Measurements from ENCODE around the gene DYNAP. TPM values are rescaled to one million over a fixed set of nuclear protein-coding genes. Genes with fewer than 3 reads are reported as not detected.

DYNAP gene, protein sequence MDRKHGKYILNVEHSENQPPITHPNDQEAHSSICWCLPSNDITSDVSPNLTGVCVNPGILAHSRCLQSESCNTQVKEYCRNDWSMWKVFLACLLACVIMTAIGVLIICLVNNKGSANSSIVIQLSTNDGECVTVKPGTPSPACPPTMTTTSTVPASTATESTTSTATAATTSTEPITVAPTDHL
- total RNA-seq, result not detected

DNA sequence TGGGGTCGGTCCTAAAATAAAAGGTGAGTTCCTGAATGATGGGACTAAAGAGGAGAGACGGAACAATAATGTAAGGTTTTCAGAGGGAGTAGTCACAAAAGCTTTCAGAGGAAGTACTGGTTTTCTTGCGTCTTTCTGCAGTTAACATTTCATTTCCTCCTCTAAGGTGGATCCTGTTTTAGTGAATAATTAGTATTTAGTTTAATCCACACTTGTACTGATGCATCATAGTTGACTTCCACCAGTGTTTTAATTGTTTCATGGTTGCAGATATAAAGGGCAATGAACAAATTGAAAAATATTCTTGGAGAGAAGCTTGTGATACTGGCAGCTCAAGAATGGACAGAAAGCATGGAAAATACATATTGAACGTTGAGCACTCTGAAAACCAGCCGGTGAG is at the start of gene DYNAP:
TSS of gene DYNAP (plus strand) at position 301 of the 400 bp plus-strand sequence. CDS start at position 339, 38 bp downstream.
- no peak for DNase-seq

GRCh38 chr18:54551590-54551989 is 39.5 kb upstream of the DYNAP start:
- no peak for DNase-seq

- no peak for DNase-seq
These were observed 35.8 kb upstream of the DYNAP start for GRCh38 chr18:54555286-54555685.

GRCh38 chr18:54555996-54556395 is 35.0 kb upstream of the DYNAP start:
- no peak for DNase-seq

GRCh38 chr18:54557958-54558357 is 33.1 kb upstream of the DYNAP start:
- no peak for DNase-seq

- no peak for DNase-seq
These were observed 32.1 kb upstream of the DYNAP start for GRCh38 chr18:54558609-54559585.

GRCh38 chr18:54561706-54562267 is 29.3 kb upstream of the DYNAP start:
- no peak for DNase-seq

GRCh38 chr18:54580202-54580729 is 10.8 kb upstream of the DYNAP start:
- DNase-seq, result no peak

DNA sequence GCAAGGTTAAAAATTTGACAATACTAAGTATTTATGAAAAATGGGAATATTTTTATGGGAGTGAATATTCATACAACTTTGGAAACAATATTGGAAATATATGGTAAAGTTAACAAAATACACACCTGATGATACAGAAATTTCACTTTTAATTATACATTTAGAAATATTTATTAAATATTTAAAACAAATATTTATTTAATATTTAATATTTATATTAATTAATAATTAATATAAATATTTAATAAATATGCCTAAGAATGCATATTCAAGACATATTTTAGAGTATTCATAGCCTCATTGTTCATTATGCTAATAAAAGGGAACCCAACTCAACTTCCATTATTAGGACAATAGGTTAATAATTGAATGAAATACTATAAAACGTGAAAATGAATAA is 7.0 kb upstream of the DYNAP start:
- DNase-seq, result no peak

GRCh38 chr18:54585743-54586142 is 5.3 kb upstream of the DYNAP start:
- DNase-seq, result no peak

- DNase-seq, result no peak
These were observed 13.2 kb downstream of the DYNAP start for GRCh38 chr18:54604211-54604610.

GRCh38 chr18:54606835-54607212 is 15.8 kb downstream of the DYNAP start:
- no peak for DNase-seq

DNA sequence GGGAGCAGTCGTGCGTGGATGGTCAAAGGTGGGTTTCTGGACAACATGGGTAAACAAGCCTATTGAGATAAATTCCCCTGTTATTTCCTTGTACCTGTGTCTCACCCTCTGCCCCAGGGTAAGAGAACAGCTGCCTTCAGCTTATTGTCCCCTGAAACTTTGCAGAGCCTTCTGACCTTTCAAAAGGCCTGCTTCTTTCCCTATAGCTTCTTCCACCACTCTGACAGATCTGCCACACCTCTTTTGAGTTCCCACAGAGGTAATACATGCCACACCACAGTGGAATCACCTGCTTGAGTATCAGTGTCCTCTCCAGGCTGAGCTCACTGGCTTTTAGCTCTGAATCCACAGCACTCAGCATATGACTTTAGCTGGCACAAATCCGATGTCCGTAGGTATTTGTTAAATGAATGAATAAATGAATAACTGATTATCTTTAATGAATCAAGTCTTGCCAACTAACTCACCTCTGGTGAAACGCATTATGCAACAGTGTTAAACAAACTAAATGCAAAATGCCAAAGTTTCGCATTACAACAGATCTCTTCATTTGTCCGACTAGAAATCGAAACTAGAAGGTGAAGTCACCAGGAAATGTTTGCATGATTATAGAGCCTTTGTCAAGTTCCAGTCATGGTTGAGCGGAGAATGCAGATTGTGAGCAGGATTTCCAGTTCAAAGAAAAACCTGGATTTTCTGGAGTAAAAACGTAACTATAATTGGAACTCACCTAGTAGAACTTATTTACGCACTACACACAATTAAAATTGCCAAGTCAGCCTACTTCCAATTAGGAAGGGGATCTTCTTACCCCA is 16.4 kb downstream of the DYNAP start:
- no peak for DNase-seq

- no peak for DNase-seq
These were observed 17.1 kb downstream of the DYNAP start for GRCh38 chr18:54608028-54608642.

DNA sequence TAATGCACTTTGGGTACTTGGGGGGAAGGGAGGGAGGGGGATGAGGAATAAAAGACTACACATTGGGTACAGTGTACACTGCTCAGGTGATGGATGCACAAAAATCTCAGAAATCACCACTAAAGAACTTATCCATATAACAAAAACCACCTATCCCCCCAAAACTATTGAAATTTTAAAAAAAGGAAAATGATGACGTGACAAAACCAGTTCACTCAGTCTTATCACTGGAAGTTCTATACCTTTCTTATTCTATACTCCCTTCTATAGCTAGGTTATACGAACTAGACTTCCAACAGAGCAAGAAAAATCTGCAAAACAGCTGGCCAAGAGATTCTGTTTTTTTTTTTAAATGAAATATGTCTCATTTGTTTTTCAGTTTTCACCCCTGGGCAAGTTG is 20.8 kb downstream of the DYNAP start:
- no peak for DNase-seq

DNA sequence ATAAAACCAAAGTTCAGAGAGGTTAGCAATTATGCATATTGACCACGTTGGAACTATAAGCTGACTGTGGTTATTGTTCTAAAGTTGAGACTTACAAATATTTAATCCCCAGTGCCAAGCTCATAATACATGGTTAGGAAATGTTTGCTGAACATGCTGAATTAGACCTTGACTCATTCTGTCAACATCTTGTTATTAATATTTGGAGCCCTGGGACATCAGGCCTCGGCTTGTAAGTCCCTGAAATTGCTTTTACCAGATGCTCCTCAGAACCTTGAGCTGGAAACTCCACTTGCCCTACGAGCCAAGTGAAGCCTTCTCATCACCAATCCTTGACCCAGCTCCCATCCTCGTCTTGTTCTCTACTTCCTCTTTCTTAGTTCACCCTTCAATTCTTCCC is 21.2 kb downstream of the DYNAP start:
- DNase-seq, result no peak

- no peak for DNase-seq
These were observed 22.1 kb downstream of the DYNAP start for GRCh38 chr18:54613174-54613573.

GRCh38 chr18:54616220-54616848 is 25.3 kb downstream of the DYNAP start:
- no peak for DNase-seq

- no peak for DNase-seq
These were observed 31.0 kb downstream of the DYNAP start for GRCh38 chr18:54622084-54622483.

GRCh38 chr18:54626779-54627178 is 35.7 kb downstream of the DYNAP start:
- no peak for DNase-seq

- DNase-seq, result no peak
These were observed 39.9 kb downstream of the DYNAP start for GRCh38 chr18:54630963-54631362.

DNA sequence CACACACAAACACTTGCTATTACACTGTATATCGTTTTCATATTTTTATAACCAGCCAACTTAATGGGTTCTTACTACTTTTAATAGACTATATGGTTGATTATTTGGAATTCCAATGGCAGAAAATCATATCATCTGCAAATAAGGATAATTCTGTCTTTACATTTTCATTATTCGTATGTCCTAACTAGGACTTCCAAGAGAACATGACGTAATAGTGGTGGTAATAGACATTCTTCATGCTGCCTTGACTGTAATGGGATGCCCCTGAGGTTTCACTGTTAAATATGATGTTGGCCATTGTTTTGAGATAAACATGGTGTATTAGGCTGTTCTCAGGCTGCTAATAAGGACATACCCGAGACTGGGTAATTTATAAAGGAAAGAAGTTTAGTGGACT is 45.2 kb downstream of the DYNAP start:
- no peak for DNase-seq
